ENCODE data around the gene B4GALT6. TPM values are rescaled to one million over a fixed set of nuclear protein-coding genes. Genes with fewer than 3 reads are reported as not detected.

B4GALT6 gene
- total RNA-seq, 2 donors from 2014 or later = 0.95 to 3.0 TPM

DNA sequence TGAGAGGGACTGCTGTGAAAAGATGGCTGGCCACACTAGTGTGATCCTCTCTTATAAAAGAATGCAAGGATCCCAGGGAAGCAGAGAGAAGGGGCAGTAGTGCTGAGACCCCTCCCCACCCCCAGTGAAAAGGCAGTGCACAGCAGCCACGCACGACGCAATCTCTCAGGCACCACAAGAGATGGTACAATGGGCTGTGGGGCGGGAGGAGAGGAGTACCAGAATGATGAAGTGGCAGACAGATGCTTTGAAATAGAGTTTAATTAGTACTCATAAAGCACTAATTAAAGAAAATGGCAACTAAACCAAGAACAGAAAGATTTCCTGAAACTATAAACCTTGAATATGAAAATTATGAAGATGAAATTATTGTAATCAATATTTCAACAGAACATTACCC, 29.0 kb downstream of the B4GALT6 start:
- Histone ChIP-seq H3K4me3 (no peak overlapping the region), H3K27me3 (replicated peaks; ENCODE audit: insufficient read depth) (no peaks in the 10 kb centered on the region), H3K9me3 (no peaks in the 10 kb centered on the region), H3K36me3 (no peaks in the 10 kb centered on the region), H3K4me1 (ENCODE audit: control insufficient read depth in 1 of 2, low read depth in 2 of 2) (no peaks in the 10 kb centered on the region), H3K27ac (no peak overlapping the region)
- DNase-seq (ENCODE audit: low spot score) = no peak
- ATAC-seq (ENCODE audit: insufficient number of reproducible peaks, low FRiP score, low read depth) = no peak
- TF ChIP-seq, protein P1, sequence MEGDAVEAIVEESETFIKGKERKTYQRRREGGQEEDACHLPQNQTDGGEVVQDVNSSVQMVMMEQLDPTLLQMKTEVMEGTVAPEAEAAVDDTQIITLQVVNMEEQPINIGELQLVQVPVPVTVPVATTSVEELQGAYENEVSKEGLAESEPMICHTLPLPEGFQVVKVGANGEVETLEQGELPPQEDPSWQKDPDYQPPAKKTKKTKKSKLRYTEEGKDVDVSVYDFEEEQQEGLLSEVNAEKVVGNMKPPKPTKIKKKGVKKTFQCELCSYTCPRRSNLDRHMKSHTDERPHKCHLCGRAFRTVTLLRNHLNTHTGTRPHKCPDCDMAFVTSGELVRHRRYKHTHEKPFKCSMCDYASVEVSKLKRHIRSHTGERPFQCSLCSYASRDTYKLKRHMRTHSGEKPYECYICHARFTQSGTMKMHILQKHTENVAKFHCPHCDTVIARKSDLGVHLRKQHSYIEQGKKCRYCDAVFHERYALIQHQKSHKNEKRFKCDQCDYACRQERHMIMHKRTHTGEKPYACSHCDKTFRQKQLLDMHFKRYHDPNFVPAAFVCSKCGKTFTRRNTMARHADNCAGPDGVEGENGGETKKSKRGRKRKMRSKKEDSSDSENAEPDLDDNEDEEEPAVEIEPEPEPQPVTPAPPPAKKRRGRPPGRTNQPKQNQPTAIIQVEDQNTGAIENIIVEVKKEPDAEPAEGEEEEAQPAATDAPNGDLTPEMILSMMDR (IDR thresholded peaks at IDR 0.05) = no peak

DNA sequence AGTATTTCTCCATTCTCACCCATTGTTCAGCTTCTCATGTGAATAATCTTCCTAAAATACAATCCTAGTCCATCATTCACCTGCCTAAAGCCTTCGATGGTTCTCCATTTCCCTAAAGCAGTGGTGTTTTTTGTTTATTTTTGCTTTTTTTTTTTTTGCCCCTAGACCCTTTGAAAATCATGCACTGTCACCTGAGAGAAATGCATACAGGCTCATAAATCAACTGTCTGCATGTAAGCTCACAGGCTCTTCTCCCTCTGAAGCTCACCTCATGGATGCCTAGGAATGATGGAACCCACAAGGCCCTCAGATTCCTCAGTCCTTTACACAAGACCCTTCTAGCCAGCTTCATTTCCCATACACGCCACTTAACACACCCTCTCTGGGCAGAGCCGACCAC, 31.5 kb downstream of the B4GALT6 start:
- no peak overlapping the region for H3K27ac ChIP-seq
- DNase-seq (ENCODE audit: low spot score) = no peak
- ATAC-seq (ENCODE audit: insufficient number of reproducible peaks, low FRiP score, low read depth) = no peak

DNA sequence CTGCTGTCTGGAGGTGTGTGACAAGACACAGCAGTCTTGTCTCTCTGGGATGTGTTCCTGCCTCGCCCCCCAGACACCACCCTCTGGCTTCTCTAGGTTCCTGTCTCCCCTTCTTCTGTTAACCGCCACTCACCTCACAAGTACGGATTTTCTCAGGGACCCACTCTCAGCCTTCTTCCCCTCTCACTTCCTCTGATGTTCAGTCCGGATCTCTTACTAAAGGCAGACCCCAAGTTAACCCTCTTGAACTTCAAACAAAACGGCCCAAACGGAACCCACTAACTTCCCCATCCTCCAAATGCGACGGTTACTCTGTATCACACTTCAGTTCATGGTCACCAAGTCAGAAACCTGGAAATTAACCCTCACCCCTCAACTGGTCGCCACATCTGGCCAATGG, 32.0 kb downstream of the B4GALT6 start:
- ATAC-seq (ENCODE audit: insufficient number of reproducible peaks, low FRiP score, low read depth) = no peak
- no peak overlapping the region for H3K27ac ChIP-seq
- no peaks in the 10 kb centered on the region for H3K4me1 ChIP-seq (ENCODE audit: control insufficient read depth in 1 of 2, low read depth in 2 of 2)
- H3K36me3 ChIP-seq = no peaks in the 10 kb centered on the region
- DNase-seq (ENCODE audit: low spot score) = no peak
- no peak overlapping the region for H3K4me3 ChIP-seq
- TF ChIP-seq, protein P1 (IDR thresholded peaks at IDR 0.05) = no peak
- H3K9me3 ChIP-seq = no peaks in the 10 kb centered on the region
- no peaks in the 10 kb centered on the region for H3K27me3 ChIP-seq (replicated peaks; ENCODE audit: insufficient read depth)

More for the DNA sequence above, 31.5 kb downstream of the B4GALT6 start:
- TF ChIP-seq, protein P1 (IDR thresholded peaks at IDR 0.05) = no peak
- H3K36me3 ChIP-seq = no peaks in the 10 kb centered on the region
- H3K9me3 ChIP-seq = no peaks in the 10 kb centered on the region
- no peaks in the 10 kb centered on the region for H3K4me1 ChIP-seq (ENCODE audit: control insufficient read depth in 1 of 2, low read depth in 2 of 2)
- no peak overlapping the region for H3K4me3 ChIP-seq
- H3K27me3 ChIP-seq (replicated peaks; ENCODE audit: insufficient read depth) = no peaks in the 10 kb centered on the region

DNA sequence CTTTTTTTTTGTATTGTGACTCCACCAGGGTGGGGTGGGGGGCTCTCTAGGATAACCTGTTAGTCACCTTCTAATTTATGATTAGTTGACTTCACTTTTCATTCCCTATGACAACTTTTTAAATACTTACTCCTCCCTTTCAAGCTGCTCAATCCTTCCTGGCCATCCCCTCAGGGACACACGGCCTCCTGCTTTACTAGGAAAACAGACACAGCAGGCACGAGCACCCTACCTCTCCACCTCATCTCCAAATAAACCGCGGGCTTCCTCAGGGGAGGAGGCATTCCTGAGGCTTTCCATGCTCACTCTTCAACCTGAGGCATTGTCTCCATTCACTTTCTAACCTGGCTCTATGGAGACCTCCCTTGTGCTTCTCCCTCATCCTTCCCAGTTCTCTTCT, 33.0 kb downstream of the B4GALT6 start:
- ATAC-seq (ENCODE audit: insufficient number of reproducible peaks, low FRiP score, low read depth) = no peak
- TF ChIP-seq, protein P1 (IDR thresholded peaks at IDR 0.05) = no peak
- Histone ChIP-seq H3K27ac (no peak overlapping the region), H3K4me1 (ENCODE audit: control insufficient read depth in 1 of 2, low read depth in 2 of 2) (no peaks in the 10 kb centered on the region), H3K4me3 (no peak overlapping the region), H3K9me3 (no peaks in the 10 kb centered on the region), H3K36me3 (no peaks in the 10 kb centered on the region), H3K27me3 (replicated peaks; ENCODE audit: insufficient read depth) (no peaks in the 10 kb centered on the region)
- no peak for DNase-seq (ENCODE audit: low spot score)

DNA sequence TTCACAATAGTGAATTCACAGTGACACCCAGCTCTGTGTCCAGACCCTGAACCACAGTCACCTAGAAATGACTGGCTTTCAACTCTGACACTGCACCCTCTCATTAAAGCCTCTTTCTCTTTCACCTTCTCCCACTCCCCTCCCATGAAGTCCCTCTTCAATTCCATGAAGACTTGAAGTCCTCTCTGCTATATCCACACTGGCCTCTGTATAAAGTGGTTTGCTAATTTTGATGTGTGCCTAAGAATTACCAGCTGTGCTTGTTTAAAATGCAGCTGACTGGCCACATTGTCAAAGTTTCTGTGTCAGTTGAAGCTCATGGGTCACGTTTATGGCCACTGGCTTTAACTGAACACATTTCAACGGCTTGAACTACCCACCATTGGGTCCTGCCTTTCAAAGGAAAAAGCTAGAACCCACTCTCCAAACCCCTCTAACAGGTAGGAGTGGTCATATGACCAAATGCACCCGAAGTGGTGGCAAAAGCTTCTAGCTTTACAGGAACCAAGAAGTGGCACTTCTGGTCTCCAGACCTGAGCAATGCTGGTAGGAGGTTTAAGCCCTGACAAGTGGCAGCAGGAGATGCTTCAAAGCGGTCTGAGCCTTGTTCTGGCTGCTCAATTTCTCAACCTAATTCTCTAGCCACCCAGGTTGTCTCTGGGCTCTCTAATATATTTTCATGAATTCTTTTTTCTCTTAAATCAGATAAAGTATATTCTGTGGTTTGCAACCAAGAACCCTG, 34.2 kb downstream of the B4GALT6 start:
- TF ChIP-seq, protein P1 (IDR thresholded peaks at IDR 0.05) = no peak
- ATAC-seq (ENCODE audit: insufficient number of reproducible peaks, low FRiP score, low read depth) = no peak
- no peak for DNase-seq (ENCODE audit: low spot score)
- H3K27me3 ChIP-seq (replicated peaks; ENCODE audit: insufficient read depth) = no peaks in the 10 kb centered on the region
- H3K27ac ChIP-seq = no peak overlapping the region
- no peak overlapping the region for H3K4me3 ChIP-seq
- no peaks in the 10 kb centered on the region for H3K36me3 ChIP-seq
- no peaks in the 10 kb centered on the region for H3K4me1 ChIP-seq (ENCODE audit: control insufficient read depth in 1 of 2, low read depth in 2 of 2)
- no peaks in the 10 kb centered on the region for H3K9me3 ChIP-seq
